ENCODE data around the gene ADAMTSL1. TPM values are rescaled to one million over a fixed set of nuclear protein-coding genes. Genes with fewer than 3 reads are reported as not detected.

The ADAMTSL1 gene
- total and polyA plus RNA-seq, 2 donors, result 3.2 to 42.3 TPM

DNA sequence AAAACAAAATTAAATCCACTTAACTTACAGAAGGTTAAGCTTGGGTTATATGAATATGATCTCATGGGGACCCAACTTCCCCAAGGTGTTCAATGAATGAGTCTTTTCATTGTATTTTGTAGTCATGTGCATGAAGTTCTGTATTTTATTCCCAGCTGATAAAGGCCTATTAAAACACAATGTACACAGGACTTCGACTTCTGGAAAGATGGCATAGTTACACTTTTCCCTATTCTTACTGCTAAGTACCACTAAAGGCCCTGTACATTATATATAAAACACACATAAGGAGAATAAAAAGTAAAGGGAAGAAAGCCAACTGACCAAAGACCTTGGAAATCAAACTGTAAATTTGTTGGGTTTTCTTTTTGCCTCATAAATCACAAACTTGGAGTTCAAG is 336.6 kb downstream of the ADAMTSL1 start:
- 95% methylated on average over 1 of the region's 1 CpG for WGBS
- H3K36me3 ChIP-seq (ENCODE audit: insufficient read depth), result no peaks in the 10 kb centered on the region
- DNase-seq (ENCODE audit: extremely low spot score), result no peak
- no peaks in the 10 kb centered on the region for H3K4me1 ChIP-seq (ENCODE audit: insufficient read depth)
- no peak overlapping the region for H3K4me3 ChIP-seq (ENCODE audit: low read depth, low read length)
- no peak overlapping the region for H3K27ac ChIP-seq (ENCODE audit: low read depth)

- H3K4me3 ChIP-seq (ENCODE audit: low read depth, low read length), result no peak overlapping the region
- H3K27ac ChIP-seq (ENCODE audit: low read depth), result no peak overlapping the region
- 87% methylated on average over 2 of the region's 2 CpGs for WGBS
- no peaks in the 10 kb centered on the region for H3K36me3 ChIP-seq (ENCODE audit: insufficient read depth)
- H3K4me1 ChIP-seq (ENCODE audit: insufficient read depth), result no peaks in the 10 kb centered on the region
- no peak for DNase-seq (ENCODE audit: extremely low spot score)
These were observed 337.2 kb downstream of the ADAMTSL1 start for GRCh38 chr9:18811171-18811570.

DNA sequence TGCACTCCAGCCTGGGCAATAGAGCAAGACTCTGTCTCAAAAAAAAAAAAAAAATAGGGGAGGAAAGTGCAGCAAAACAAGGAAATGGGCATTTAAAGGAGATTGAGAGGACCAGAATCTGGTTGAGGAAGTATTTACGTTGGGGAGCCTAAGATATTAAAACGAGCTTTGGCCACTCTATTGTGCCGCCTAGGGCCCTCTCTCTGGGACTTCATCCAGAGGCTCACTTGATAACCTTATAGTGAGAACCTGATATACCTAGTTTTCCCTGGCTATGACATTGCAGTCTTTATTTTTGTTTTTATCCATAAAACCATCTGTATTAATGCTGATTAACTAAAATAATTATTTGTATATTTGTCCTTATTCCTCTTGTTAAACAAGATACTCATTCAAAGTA is 345.5 kb downstream of the ADAMTSL1 start:
- no peak for DNase-seq (ENCODE audit: extremely low spot score)
- no peaks in the 10 kb centered on the region for H3K36me3 ChIP-seq (ENCODE audit: insufficient read depth)
- no peak overlapping the region for H3K4me3 ChIP-seq (ENCODE audit: low read depth, low read length)
- no peak overlapping the region for H3K27ac ChIP-seq (ENCODE audit: low read depth)
- 82% methylated on average over 3 of the region's 3 CpGs for WGBS
- no peaks in the 10 kb centered on the region for H3K4me1 ChIP-seq (ENCODE audit: insufficient read depth)

GRCh38 chr9:18820566-18821095 is 346.7 kb downstream of the ADAMTSL1 start:
- H3K27ac ChIP-seq (ENCODE audit: low read depth), result no peak overlapping the region
- H3K4me3 ChIP-seq (ENCODE audit: low read depth, low read length), result no peak overlapping the region
- 93% methylated on average over 3 of the region's 3 CpGs for WGBS
- no peak for DNase-seq (ENCODE audit: extremely low spot score)
- no peaks in the 10 kb centered on the region for H3K4me1 ChIP-seq (ENCODE audit: insufficient read depth)
- H3K36me3 ChIP-seq (ENCODE audit: insufficient read depth), result no peaks in the 10 kb centered on the region

- 61% methylated on average over 3 of the region's 3 CpGs for WGBS
- no peak for DNase-seq (ENCODE audit: extremely low spot score)
- Histone ChIP-seq H3K4me3 (ENCODE audit: low read depth, low read length) (no peak overlapping the region), H3K36me3 (ENCODE audit: insufficient read depth) (no peaks in the 10 kb centered on the region), H3K27ac (ENCODE audit: low read depth) (no peak overlapping the region), H3K4me1 (ENCODE audit: insufficient read depth) (no peaks in the 10 kb centered on the region)
These were observed 347.8 kb downstream of the ADAMTSL1 start for GRCh38 chr9:18821788-18822187.

DNA sequence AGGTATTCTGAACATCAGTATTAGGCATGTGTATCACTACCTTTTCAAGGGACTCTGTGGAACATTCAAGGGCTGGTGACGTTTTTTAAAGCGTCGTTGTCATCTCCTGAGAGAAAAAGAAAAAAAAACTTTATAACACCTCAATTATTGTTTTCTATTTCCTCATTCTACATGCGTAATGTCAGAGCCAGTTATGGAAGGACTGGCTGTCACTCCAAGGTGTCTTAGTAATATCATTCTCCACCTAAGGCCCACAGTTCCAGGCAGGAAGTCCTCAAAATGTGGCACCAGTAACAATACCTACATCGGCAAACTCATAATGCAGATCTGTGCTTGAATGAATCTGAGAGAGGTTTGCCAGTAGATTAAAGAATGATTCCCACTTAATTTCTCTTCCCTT is 348.9 kb downstream of the ADAMTSL1 start:
- H3K36me3 ChIP-seq (ENCODE audit: insufficient read depth), result no peaks in the 10 kb centered on the region
- no peak for DNase-seq (ENCODE audit: extremely low spot score)
- H3K27ac ChIP-seq (ENCODE audit: low read depth), result no peak overlapping the region
- H3K4me1 ChIP-seq (ENCODE audit: insufficient read depth), result no peaks in the 10 kb centered on the region
- WGBS, result 88% methylated on average over 5 of the region's 5 CpGs
- H3K4me3 ChIP-seq (ENCODE audit: low read depth, low read length), result no peak overlapping the region

DNA sequence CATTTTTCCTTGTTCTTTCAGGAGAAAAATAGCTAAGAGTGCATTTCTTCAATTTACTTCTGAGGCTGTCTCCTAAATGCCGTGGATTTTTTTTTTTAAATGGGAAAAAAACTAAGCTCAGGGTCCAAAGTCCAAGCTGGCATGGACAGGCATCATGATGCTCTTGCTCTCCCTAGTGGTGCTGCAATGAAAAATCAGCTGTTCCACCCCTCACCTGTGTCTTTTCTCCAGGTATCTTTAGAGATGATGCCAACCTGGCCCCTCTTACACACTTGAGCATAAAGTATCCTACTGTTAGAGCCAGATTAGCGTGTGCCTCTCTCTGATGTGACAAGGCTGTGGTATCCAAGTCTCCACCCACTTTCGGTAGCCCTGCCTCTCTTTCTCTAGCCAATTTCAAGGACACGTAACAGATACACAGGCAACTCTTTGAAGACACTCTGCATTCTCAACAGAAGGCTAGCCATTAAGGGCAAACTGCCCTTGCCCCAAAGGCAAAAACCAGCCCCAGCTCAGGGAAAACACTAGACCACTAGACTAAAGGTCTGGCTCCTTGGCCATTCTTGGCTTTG is 350.2 kb downstream of the ADAMTSL1 start:
- 86% methylated on average over 4 of the region's 4 CpGs for WGBS
- H3K4me1 ChIP-seq (ENCODE audit: insufficient read depth), result no peaks in the 10 kb centered on the region
- DNase-seq (ENCODE audit: extremely low spot score), result no peak

DNA sequence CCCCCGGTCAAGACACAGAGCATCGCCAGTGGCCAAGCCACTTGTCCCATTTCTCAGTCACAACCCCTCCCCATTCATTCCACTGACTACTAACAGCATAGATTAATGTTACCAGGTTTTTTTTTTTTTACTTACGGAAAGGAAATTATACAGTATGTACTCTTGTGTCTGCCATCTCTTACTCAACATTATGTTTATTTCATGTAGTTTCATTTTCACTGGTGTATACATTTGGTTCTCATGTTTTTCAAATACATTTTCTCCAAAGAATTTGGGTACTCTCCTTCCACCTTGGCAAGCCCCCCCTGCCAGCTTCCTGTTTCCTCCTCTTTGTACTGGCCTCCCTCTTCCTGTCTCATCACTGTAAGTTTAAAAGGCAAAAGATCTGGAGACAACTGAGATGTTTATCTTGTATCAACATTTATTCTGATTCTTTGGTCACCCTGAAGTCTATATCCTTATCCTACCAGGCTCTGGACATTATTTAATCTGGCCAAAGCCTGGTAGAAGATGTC is 351.8 kb downstream of the ADAMTSL1 start:
- no peaks in the 10 kb centered on the region for H3K36me3 ChIP-seq (ENCODE audit: insufficient read depth)
- no peak overlapping the region for H3K4me3 ChIP-seq (ENCODE audit: low read depth, low read length)
- H3K27ac ChIP-seq (ENCODE audit: low read depth), result no peak overlapping the region
- no peak for DNase-seq (ENCODE audit: extremely low spot score)
- H3K4me1 ChIP-seq (ENCODE audit: insufficient read depth), result no peaks in the 10 kb centered on the region
- 95% methylated on average over 3 of the region's 3 CpGs for WGBS

More for the DNA sequence above, 350.2 kb downstream of the ADAMTSL1 start:
- no peak overlapping the region for H3K4me3 ChIP-seq (ENCODE audit: low read depth, low read length)
- H3K27ac ChIP-seq (ENCODE audit: low read depth), result no peak overlapping the region
- no peaks in the 10 kb centered on the region for H3K36me3 ChIP-seq (ENCODE audit: insufficient read depth)

DNA sequence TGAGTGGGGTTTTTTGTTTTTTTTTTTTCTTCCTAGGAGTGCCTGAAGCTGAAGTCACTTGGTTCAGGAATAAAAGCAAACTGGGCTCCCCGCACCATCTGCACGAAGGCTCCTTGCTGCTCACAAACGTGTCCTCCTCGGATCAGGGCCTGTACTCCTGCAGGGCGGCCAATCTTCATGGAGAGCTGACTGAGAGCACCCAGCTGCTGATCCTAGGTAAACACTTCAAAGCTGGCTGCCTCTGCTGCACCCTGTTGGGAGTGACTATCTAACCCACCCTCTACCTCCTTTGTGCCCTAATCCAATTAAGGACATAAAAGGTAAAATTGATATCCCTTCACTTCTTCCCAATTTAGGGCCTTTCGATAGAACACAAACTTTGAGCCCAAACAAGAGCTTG is 352.3 kb downstream of the ADAMTSL1 start:
- DNase-seq (ENCODE audit: extremely low spot score), result no peak

DNA sequence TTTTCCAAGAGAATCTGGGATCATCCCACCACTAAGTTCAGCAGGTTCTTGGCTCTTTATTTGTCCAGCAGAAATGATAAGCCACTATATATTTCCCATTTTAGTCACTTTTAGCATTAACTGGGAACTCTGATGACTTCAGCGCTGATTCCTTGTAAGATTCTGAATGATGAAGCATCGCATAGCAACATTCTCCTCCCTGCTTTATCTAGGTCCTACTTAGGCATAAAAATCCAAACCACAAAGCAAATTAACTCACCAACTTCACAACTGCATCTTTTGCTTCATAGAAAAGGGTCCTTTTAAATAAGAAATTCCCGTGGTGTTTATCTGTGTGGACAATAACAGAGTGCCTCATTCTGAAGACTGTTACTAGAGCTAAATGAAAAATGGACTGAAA is 355.1 kb downstream of the ADAMTSL1 start:
- WGBS, result 84% methylated on average over 3 of the region's 3 CpGs
- Histone ChIP-seq H3K27ac (ENCODE audit: low read depth) (no peak overlapping the region), H3K36me3 (ENCODE audit: insufficient read depth) (no peaks in the 10 kb centered on the region), H3K4me3 (ENCODE audit: low read depth, low read length) (no peak overlapping the region), H3K4me1 (ENCODE audit: insufficient read depth) (no peaks in the 10 kb centered on the region)
- DNase-seq (ENCODE audit: extremely low spot score), result no peak

More for the DNA sequence above, 352.3 kb downstream of the ADAMTSL1 start:
- H3K27ac ChIP-seq (ENCODE audit: low read depth), result no peak overlapping the region
- H3K36me3 ChIP-seq (ENCODE audit: insufficient read depth), result no peaks in the 10 kb centered on the region
- 95% methylated on average over 6 of the region's 6 CpGs for WGBS
- no peaks in the 10 kb centered on the region for H3K4me1 ChIP-seq (ENCODE audit: insufficient read depth)
- H3K4me3 ChIP-seq (ENCODE audit: low read depth, low read length), result no peak overlapping the region

- Histone ChIP-seq H3K4me1 (ENCODE audit: insufficient read depth) (no peaks in the 10 kb centered on the region), H3K36me3 (ENCODE audit: insufficient read depth) (no peaks in the 10 kb centered on the region), H3K27ac (ENCODE audit: low read depth) (no peak overlapping the region), H3K4me3 (ENCODE audit: low read depth, low read length) (no peak overlapping the region)
- no peak for DNase-seq (ENCODE audit: extremely low spot score)
- WGBS, result 68% methylated on average over 5 of the region's 5 CpGs
These were observed 355.9 kb downstream of the ADAMTSL1 start for GRCh38 chr9:18829873-18830272.

DNA sequence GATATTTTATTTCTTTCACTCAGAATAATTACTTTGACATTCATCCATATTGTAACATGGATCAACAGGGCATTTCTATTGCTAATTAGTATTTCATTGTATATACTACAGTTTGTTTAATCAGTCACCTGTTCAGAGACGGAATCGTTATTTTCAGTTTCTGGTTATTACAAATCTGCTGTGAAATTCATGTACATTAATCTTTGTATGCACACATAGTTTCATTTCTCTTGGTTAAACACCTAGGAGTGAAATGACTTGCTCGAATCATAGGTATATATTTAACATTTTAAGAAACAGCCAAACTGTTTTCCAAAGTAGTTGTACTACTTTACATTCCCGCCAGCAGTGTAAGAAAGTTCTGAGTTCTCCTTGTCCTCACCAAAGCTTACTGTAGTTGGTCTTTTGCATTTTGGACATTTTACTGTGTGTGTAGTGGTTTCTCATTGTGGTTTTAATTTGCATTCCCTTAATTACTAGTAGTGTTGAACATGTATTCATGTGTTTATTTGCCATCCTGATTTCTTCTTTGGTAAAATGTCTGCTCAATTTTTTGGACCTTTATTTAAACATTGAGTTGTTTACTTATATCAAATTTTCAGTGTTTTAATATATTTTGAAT is 360.9 kb downstream of the ADAMTSL1 start:
- H3K27ac ChIP-seq (ENCODE audit: low read depth), result no peak overlapping the region
- H3K4me3 ChIP-seq (ENCODE audit: low read depth, low read length), result no peak overlapping the region
- WGBS, result 96% methylated on average over 4 of the region's 4 CpGs
- H3K36me3 ChIP-seq (ENCODE audit: insufficient read depth), result no peaks in the 10 kb centered on the region
- H3K4me1 ChIP-seq (ENCODE audit: insufficient read depth), result no peaks in the 10 kb centered on the region
- DNase-seq (ENCODE audit: extremely low spot score), result no peak

GRCh38 chr9:18837402-18837801 is 363.4 kb downstream of the ADAMTSL1 start:
- no peak for DNase-seq (ENCODE audit: extremely low spot score)
- Histone ChIP-seq H3K4me1 (ENCODE audit: insufficient read depth) (no peaks in the 10 kb centered on the region), H3K27ac (ENCODE audit: low read depth) (no peak overlapping the region), H3K36me3 (ENCODE audit: insufficient read depth) (no peaks in the 10 kb centered on the region), H3K4me3 (ENCODE audit: low read depth, low read length) (no peak overlapping the region)
- WGBS, result 77% methylated on average over 5 of the region's 5 CpGs

- no peaks in the 10 kb centered on the region for H3K4me1 ChIP-seq (ENCODE audit: insufficient read depth)
- H3K27ac ChIP-seq (ENCODE audit: low read depth), result no peak overlapping the region
- H3K4me3 ChIP-seq (ENCODE audit: low read depth, low read length), result no peak overlapping the region
- no peaks in the 10 kb centered on the region for H3K36me3 ChIP-seq (ENCODE audit: insufficient read depth)
- WGBS, result 62% methylated on average over 5 of the region's 5 CpGs
- DNase-seq (ENCODE audit: extremely low spot score), result no peak
These were observed 373.8 kb downstream of the ADAMTSL1 start for GRCh38 chr9:18847576-18848275.

Data from urinary bladder (tissue), 4 donors.